ENCODE measurements around the gene CHST11. TPM values are rescaled to one million over a fixed set of nuclear protein-coding genes. Genes with fewer than 3 reads are reported as not detected.

The CHST11 gene
- total and polyA plus RNA-seq, 9 of the 15 experiments (the other 6 are each of a cell fraction or from before 2014, with no cell fraction given): 2.3 to 38.7 (median 15.0) TPM

DNA sequence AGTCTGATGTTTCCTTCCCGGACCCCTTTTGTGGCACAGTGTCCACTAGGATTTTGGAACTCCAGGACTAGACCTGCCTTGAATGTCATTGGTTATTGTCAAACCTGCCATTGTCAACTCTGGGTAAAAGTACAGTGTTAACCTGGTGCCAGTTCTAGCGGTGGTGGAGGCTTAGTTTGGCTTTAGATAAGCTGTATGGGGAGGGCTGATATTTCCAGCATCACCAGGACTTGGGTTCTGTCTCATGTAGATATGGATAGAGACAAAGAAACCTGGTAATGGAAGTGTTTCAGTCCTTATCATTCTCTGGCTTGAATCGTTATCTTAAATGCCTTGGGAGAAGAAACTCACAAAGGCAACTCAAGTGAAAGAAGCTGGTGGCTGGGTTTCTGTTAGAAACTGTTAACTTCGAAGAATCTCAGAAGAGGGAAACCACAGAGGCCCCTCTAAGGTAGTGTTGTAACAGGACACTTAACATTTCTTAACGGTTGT lies 10.6 kb downstream of the CHST11 start (continued):
- TF ChIP-seq, protein P1, sequence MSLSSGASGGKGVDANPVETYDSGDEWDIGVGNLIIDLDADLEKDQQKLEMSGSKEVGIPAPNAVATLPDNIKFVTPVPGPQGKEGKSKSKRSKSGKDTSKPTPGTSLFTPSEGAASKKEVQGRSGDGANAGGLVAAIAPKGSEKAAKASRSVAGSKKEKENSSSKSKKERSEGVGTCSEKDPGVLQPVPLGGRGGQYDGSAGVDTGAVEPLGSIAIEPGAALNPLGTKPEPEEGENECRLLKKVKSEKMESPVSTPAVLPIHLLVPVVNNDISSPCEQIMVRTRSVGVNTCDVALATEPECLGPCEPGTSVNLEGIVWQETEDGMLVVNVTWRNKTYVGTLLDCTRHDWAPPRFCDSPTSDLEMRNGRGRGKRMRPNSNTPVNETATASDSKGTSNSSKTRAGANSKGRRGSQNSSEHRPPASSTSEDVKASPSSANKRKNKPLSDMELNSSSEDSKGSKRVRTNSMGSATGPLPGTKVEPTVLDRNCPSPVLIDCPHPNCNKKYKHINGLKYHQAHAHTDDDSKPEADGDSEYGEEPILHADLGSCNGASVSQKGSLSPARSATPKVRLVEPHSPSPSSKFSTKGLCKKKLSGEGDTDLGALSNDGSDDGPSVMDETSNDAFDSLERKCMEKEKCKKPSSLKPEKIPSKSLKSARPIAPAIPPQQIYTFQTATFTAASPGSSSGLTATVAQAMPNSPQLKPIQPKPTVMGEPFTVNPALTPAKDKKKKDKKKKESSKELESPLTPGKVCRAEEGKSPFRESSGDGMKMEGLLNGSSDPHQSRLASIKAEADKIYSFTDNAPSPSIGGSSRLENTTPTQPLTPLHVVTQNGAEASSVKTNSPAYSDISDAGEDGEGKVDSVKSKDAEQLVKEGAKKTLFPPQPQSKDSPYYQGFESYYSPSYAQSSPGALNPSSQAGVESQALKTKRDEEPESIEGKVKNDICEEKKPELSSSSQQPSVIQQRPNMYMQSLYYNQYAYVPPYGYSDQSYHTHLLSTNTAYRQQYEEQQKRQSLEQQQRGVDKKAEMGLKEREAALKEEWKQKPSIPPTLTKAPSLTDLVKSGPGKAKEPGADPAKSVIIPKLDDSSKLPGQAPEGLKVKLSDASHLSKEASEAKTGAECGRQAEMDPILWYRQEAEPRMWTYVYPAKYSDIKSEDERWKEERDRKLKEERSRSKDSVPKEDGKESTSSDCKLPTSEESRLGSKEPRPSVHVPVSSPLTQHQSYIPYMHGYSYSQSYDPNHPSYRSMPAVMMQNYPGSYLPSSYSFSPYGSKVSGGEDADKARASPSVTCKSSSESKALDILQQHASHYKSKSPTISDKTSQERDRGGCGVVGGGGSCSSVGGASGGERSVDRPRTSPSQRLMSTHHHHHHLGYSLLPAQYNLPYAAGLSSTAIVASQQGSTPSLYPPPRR (CRISPR knock-in tag; IDR thresholded peaks at IDR 0.05; ENCODE audit: borderline replicate concordance): no peak
- 0 out of 2 replicates have a peak, but pooled peaks have one; percentile 41 for TF ChIP-seq HIVEP1 (CRISPR knock-in tag; IDR thresholded peaks at IDR 0.05)
- TF ChIP-seq POLR2A (conservative IDR thresholded peaks at IDR 0.05): no peak
- no peak for TF ChIP-seq PTRF (tag; IDR thresholded peaks at IDR 0.05)
- 0 out of 2 replicates have a peak, but pooled peaks have one; percentile 17 for TF ChIP-seq MECOM (CRISPR knock-in tag; IDR thresholded peaks at IDR 0.05)
- TF ChIP-seq RBBP5 (IDR thresholded peaks at IDR 0.05; ENCODE audit: borderline replicate concordance, insufficient read depth, low read length, poor library complexity, severe bottlenecking): no peak
- TF ChIP-seq ZNF77 (CRISPR knock-in tag; IDR thresholded peaks at IDR 0.05): no peak
- no peak for TF ChIP-seq XRCC5 (IDR thresholded peaks at IDR 0.05; ENCODE audit: low read depth, low read length)
- TF ChIP-seq, protein P2, sequence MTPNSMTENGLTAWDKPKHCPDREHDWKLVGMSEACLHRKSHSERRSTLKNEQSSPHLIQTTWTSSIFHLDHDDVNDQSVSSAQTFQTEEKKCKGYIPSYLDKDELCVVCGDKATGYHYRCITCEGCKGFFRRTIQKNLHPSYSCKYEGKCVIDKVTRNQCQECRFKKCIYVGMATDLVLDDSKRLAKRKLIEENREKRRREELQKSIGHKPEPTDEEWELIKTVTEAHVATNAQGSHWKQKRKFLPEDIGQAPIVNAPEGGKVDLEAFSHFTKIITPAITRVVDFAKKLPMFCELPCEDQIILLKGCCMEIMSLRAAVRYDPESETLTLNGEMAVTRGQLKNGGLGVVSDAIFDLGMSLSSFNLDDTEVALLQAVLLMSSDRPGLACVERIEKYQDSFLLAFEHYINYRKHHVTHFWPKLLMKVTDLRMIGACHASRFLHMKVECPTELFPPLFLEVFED (CRISPR knock-in tag; conservative IDR thresholded peaks at IDR 0.05): peak; percentile 77; the same call in 1 of the 2 replicates
- peak; percentile 72 for TF ChIP-seq ATF7 (IDR thresholded peaks at IDR 0.05)
- TF ChIP-seq, protein P3, sequence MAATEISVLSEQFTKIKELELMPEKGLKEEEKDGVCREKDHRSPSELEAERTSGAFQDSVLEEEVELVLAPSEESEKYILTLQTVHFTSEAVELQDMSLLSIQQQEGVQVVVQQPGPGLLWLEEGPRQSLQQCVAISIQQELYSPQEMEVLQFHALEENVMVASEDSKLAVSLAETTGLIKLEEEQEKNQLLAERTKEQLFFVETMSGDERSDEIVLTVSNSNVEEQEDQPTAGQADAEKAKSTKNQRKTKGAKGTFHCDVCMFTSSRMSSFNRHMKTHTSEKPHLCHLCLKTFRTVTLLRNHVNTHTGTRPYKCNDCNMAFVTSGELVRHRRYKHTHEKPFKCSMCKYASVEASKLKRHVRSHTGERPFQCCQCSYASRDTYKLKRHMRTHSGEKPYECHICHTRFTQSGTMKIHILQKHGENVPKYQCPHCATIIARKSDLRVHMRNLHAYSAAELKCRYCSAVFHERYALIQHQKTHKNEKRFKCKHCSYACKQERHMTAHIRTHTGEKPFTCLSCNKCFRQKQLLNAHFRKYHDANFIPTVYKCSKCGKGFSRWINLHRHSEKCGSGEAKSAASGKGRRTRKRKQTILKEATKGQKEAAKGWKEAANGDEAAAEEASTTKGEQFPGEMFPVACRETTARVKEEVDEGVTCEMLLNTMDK (IDR thresholded peaks at IDR 0.05; ENCODE audit: borderline replicate concordance, insufficient read depth, low read depth, low read length, poor library complexity, severe bottlenecking): no peak
- TF ChIP-seq DDX20 (tag; IDR thresholded peaks at IDR 0.05; ENCODE audit: low read depth): no peak
- TF ChIP-seq SETDB1 (IDR thresholded peaks at IDR 0.05; ENCODE audit: low read length): no peak
- TF ChIP-seq HSF4 (CRISPR knock-in tag; IDR thresholded peaks at IDR 0.05; ENCODE audit: borderline replicate concordance): no peak; the same call in 1 of the 2 replicates
- TF ChIP-seq KLF13 (tag; IDR thresholded peaks at IDR 0.05; ENCODE audit: borderline replicate concordance, low read depth): no peak
- no peak for TF ChIP-seq KLF10 (CRISPR knock-in tag; IDR thresholded peaks at IDR 0.05)
- TF ChIP-seq RFX5 (IDR thresholded peaks at IDR 0.05; ENCODE audit: low read depth, low read length): no peak
- no peak for TF ChIP-seq HDAC6 (IDR thresholded peaks at IDR 0.05; ENCODE audit: low read depth, low read length)
- TF ChIP-seq ERF (CRISPR knock-in tag; IDR thresholded peaks at IDR 0.05): peak; percentile 72; the same call in 1 of the 2 replicates
- TF ChIP-seq ADNP (tag; IDR thresholded peaks at IDR 0.05): peak; percentile 93
- no peak for TF ChIP-seq U2AF2 (optimal IDR thresholded peaks at IDR 0.05; ENCODE audit: low read depth, low read length)
- TF ChIP-seq SOX6 (IDR thresholded peaks at IDR 0.05): peak; percentile 100
